ENCODE data around the gene MEGF6.

The MEGF6 gene

GRCh38 chr1:3483380-3483779 is 127.9 kb downstream of the MEGF6 start:
- no peak for DNase-seq (ENCODE audit: low read depth)

GRCh38 chr1:3482378-3482849 is 128.9 kb downstream of the MEGF6 start:
- no peak for DNase-seq (ENCODE audit: low read depth)

- DNase-seq (ENCODE audit: low read depth): no peak
Measured at GRCh38 chr1:3481836-3482375, 129.4 kb downstream of the MEGF6 start.

GRCh38 chr1:3481046-3481445 is 130.3 kb downstream of the MEGF6 start:
- DNase-seq (ENCODE audit: low read depth): no peak

GRCh38 chr1:3480369-3480719 is 131.0 kb downstream of the MEGF6 start:
- DNase-seq (ENCODE audit: low read depth): no peak

- DNase-seq (ENCODE audit: low read depth): no peak
Measured at GRCh38 chr1:3479511-3480368, 131.6 kb downstream of the MEGF6 start.

- DNase-seq (ENCODE audit: low read depth): no peak
Measured at GRCh38 chr1:3478187-3478586, 133.1 kb downstream of the MEGF6 start.

- no peak for DNase-seq (ENCODE audit: low read depth)
Measured at GRCh38 chr1:3477241-3477995, 133.9 kb downstream of the MEGF6 start.

- no peak for DNase-seq (ENCODE audit: low read depth)
Measured at GRCh38 chr1:3476666-3477065, 134.6 kb downstream of the MEGF6 start.

- no peak for DNase-seq (ENCODE audit: low read depth)
Measured at GRCh38 chr1:3475839-3476573, 135.3 kb downstream of the MEGF6 start.

GRCh38 chr1:3474421-3474820 is 136.9 kb downstream of the MEGF6 start:
- DNase-seq (ENCODE audit: low read depth): no peak

- DNase-seq (ENCODE audit: low read depth): no peak
Measured at GRCh38 chr1:3474016-3474415, 137.3 kb downstream of the MEGF6 start.

- DNase-seq (ENCODE audit: low read depth): peak; percentile 63
Measured at GRCh38 chr1:3473381-3473844, 137.9 kb downstream of the MEGF6 start.

GRCh38 chr1:3472906-3473305 is 138.4 kb downstream of the MEGF6 start:
- no peak for DNase-seq (ENCODE audit: low read depth)

GRCh38 chr1:3472088-3472850 is 139.0 kb downstream of the MEGF6 start:
- DNase-seq (ENCODE audit: low read depth): no peak

- no peak for DNase-seq (ENCODE audit: low read depth)
Measured at GRCh38 chr1:3471356-3472087, 139.8 kb downstream of the MEGF6 start.

GRCh38 chr1:3470650-3471355 is 140.5 kb downstream of the MEGF6 start:
- DNase-seq (ENCODE audit: low read depth): no peak

- no peak for DNase-seq (ENCODE audit: low read depth)
Measured at GRCh38 chr1:3469849-3470649, 141.3 kb downstream of the MEGF6 start.

Measured in non-pigmented ciliary epithelial cell (primary cell).